Caki2 (cell line): Measurements from ENCODE around the gene PDE6A. TPM values are rescaled to one million over a fixed set of nuclear protein-coding genes. Genes with fewer than 3 reads are reported as not detected.
"Not testable (repeated sequence)": the region's sequence is repeated elsewhere in the genome, so short reads cannot be mapped to it uniquely, and the experiment has no call there.

Experiments used
- DNase-seq: peaks from one replicate; pipeline ENCODE4 v3.0.0-alpha.2; 2015; ENCODE audit warnings: low read depth
- in situ Hi-C: cut with HindIII; loops from 2 replicates; pipeline ENCODE4 v1.10.0; 2016; ENCODE audit warnings: low sequenced_read_pairs, low pct_unique_long_range_greater_than_20kb, mixed read lengths
- total RNA-seq: library from RNA; depleted of rRNA; stranded (reverse); fragments of >200 nt; shearing (Covaris generic); gene quantifications from 2 replicates; pipeline ENCODE4 v1.2.3, GENCODE V29; 2014; ENCODE audit warnings: low replicate concordance

The PDE6A gene
- total RNA-seq, 1 experiment from 2014 or later = 0.07 TPM

- in situ Hi-C loops = no loop called here
- no peak for DNase-seq
Measured at GRCh38 chr5:149956685-149957084, 12.1 kb upstream of the PDE6A start.

GRCh38 chr5:149954798-149955197, 10.2 kb upstream of the PDE6A start:
- DNase-seq = no peak
- in situ Hi-C loops = no loop called here

- in situ Hi-C loops = no loop called here
- DNase-seq = no peak
Measured at GRCh38 chr5:149953436-149954121, 9.0 kb upstream of the PDE6A start.

DNA sequence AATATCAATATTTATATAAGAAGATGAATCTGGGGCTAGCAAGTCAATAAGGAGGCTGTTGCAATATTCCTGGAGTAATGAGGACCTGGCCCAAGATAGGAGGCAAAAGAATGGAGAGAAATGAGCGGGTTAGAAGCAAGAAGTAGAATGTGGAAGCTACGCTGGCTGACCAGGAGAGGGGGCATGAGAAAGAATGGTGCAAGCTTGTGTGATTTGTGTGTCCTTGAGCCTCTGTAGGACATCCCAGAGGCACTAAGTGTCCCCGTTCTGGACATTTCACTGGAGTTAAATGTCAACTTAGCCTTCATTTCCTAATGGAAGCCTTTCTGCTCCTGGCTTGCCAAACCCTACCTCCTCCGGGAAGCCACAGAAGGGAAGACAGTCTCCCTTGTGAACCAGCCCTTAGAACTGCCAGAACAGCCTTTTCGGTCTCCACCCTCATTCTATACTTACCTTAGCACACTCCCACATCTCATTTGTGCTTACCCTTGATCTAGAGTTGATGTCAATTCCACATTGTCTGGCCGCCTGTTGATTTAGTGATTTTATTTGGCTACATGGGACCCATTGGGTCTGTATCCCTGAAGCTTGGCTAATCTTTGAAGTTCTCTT, 6.7 kb upstream of the PDE6A start:
- in situ Hi-C loops = no loop called here
- DNase-seq = no peak

- in situ Hi-C loops = no loop called here
- DNase-seq = no peak
Measured at GRCh38 chr5:149948993-149949392, 4.4 kb upstream of the PDE6A start.

GRCh38 chr5:149946118-149946517, 1.5 kb upstream of the PDE6A start:
- in situ Hi-C loops = no loop called here
- DNase-seq = no peak

DNA sequence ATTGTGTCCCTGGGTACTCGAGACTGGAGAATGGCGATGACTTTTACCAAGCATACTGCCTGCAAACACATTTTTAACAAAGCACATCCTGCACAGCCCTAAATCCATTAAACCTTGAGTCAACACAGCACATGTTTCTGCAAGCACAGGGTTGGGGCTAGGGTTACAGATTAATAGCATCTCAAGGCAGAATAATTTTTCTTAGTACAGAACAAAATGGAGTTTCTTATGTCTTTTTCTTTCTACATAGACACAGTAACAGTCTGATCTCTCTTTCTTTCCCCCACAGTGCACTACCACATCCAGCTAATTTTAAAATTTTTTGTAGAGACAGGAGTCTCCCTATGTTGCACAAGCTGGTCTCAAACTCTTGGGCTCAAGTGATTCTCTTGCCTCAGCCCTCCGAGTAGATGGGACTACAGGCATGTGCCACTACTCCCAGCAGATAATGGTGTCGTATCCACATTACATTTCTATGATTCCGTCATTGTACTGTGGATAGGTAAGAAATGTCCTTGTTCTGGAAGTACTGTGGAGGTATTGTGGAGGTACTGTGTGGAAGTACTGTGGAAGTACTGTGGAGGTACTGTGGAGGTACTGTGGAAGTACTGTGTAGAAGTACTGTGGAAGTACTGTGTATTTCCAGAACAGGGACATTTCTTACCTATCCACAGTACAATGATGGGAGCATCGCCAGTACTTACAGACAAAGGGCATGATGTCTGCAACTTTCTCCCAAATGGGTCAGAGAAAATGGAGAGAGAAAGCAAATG, 1.2 kb downstream of the PDE6A start:
- DNase-seq, in situ Hi-C loops: not testable (repeated sequence)

GRCh38 chr5:149942741-149943169, 1.8 kb downstream of the PDE6A start:
- in situ Hi-C loops, DNase-seq: not testable (repeated sequence)

- no peak for DNase-seq
- in situ Hi-C loops = no loop called here
Measured at GRCh38 chr5:149942199-149942598, 2.4 kb downstream of the PDE6A start.

- no peak for DNase-seq
- in situ Hi-C loops = no loop called here
Measured at GRCh38 chr5:149941795-149942194, 2.8 kb downstream of the PDE6A start.

GRCh38 chr5:149940941-149941644, 3.5 kb downstream of the PDE6A start:
- no peak for DNase-seq
- in situ Hi-C loops = no loop called here

DNA sequence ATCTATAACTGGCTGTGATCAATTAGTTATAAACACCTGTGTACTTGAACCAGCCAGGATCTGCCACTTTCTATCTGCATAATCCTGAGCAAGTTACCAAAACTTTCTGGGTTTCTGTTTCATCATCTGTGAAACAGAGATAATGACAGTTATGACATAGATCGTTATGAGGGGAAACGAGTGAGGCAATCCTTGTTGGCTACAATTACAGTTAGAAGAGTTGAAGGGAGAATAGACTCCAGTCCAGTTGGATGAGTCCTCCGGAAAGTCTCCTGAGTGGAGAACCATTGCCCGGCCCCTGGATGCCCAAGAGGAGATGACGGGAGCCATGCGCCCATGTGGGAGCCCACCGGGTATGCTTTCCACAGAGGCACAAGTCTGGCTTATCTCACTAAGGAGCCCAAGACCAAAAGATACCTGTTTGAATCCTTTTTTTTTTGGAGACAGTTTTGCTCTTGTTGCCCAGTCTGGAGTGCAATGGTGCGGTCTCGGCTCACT, 4.5 kb downstream of the PDE6A start:
- DNase-seq = no peak
- in situ Hi-C loops = no loop called here

GRCh38 chr5:149939546-149939945, 5.0 kb downstream of the PDE6A start:
- in situ Hi-C loops = no loop called here
- peak; percentile 80 for DNase-seq

- in situ Hi-C loops = no loop called here
- peak; percentile 91 for DNase-seq
Measured at GRCh38 chr5:149938791-149939358, 5.7 kb downstream of the PDE6A start.

- in situ Hi-C loops = no loop called here
- DNase-seq = peak; percentile 81
Measured at GRCh38 chr5:149938279-149938678, 6.3 kb downstream of the PDE6A start.

- in situ Hi-C loops = no loop called here
- peak; percentile 78 for DNase-seq
Measured at GRCh38 chr5:149937610-149938009, 7.0 kb downstream of the PDE6A start.

DNA sequence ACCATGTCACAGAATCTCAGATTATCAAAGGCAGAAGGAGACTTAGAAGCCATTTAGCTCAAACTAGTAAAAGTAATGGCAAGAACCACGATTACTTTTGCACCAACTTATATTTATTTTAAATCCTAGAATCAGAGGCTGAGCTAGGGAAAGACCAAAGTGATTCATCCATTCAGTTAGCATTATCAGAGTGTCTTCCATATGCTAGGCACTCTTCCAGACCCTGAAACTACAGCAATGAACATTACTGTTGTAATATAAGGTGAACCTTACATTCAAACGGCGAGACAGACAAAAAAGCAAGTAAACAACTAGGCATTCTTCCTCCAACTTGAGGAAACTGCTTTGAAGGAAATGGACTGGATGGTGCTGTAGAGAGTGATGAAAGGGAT, 7.9 kb downstream of the PDE6A start:
- no peak for DNase-seq
- in situ Hi-C loops = no loop called here

GRCh38 chr5:149936044-149936699, 8.4 kb downstream of the PDE6A start:
- DNase-seq = no peak
- in situ Hi-C loops = no loop called here
